Osteocyte (in vitro differentiated cells): ENCODE measurements around the gene SLC22A24. TPM values are rescaled to one million over a fixed set of nuclear protein-coding genes. Genes with fewer than 3 reads are reported as not detected.
"Not testable (repeated sequence)": the region's sequence is repeated elsewhere in the genome, so short reads cannot be mapped to it uniquely, and the experiment has no call there.

Source experiments
- DNase-seq: peaks from one replicate; pipeline ENCODE4 v3.0.0; 2021; ENCODE audit warnings: mixed read lengths; ENCODE audit not compliant: unreplicated experiment; ENCODE audit errors: extremely low spot score
- H3K27ac Mint-ChIP-seq: one replicate; pipeline ENCODE4 v1.8.0; 2021; ENCODE audit warnings: mild to moderate bottlenecking, mixed read lengths; ENCODE audit not compliant: unreplicated experiment
- H3K27me3 Mint-ChIP-seq: one replicate; pipeline ENCODE4 v1.8.0; 2021; ENCODE audit warnings: mixed read lengths; ENCODE audit not compliant: unreplicated experiment
- H3K36me3 Mint-ChIP-seq: one replicate; pipeline ENCODE4 v1.8.0; 2021; ENCODE audit warnings: mixed read lengths; ENCODE audit not compliant: unreplicated experiment
- H3K4me1 Mint-ChIP-seq: one replicate; pipeline ENCODE4 v1.8.0; 2021; ENCODE audit warnings: mixed read lengths; ENCODE audit not compliant: unreplicated experiment
- H3K4me3 Mint-ChIP-seq: one replicate; pipeline ENCODE4 v1.8.0; 2021; ENCODE audit warnings: mild to moderate bottlenecking, moderate library complexity, mixed read lengths; ENCODE audit not compliant: unreplicated experiment
- H3K9me3 Mint-ChIP-seq: one replicate; pipeline ENCODE4 v1.8.0; 2021; ENCODE audit warnings: mixed read lengths; ENCODE audit not compliant: unreplicated experiment
- CTCF ChIP-seq: fragments of 200-600 bp; sonication (generic); IDR thresholded peaks from 2 replicates; pipeline ENCODE4 v1.5.0; 2021; ENCODE audit warnings: antibody characterized with exemption, mild to moderate bottlenecking, moderate library complexity
- total RNA-seq: library from RNA; stranded (reverse); gene quantifications from 2 replicates; pipeline ENCODE4 v1.2.1, GENCODE V29; 2021

SLC22A24 gene
- total RNA-seq, 1 donor from 2014 or later = not detected

- H3K9me3 Mint-ChIP-seq = peaks cover 4% of the 10 kb centered on the region
- H3K27ac Mint-ChIP-seq = no peak overlapping the region
- no peaks in the 10 kb centered on the region for H3K36me3 Mint-ChIP-seq
- no peaks in the 10 kb centered on the region for H3K4me1 Mint-ChIP-seq
- no peak overlapping the region for H3K4me3 Mint-ChIP-seq
- H3K27me3 Mint-ChIP-seq = peaks cover 4% of the 10 kb centered on the region
- TF ChIP-seq CTCF = no peak
- no peak for DNase-seq
Measured at GRCh38 chr11:63080682-63081081, 63.3 kb downstream of the SLC22A24 start.

GRCh38 chr11:63046203-63046602, 97.8 kb downstream of the SLC22A24 start:
- not testable (repeated sequence) for DNase-seq, H3K4me1 Mint-ChIP-seq, H3K36me3 Mint-ChIP-seq, H3K4me3 Mint-ChIP-seq, H3K27ac Mint-ChIP-seq, H3K9me3 Mint-ChIP-seq, H3K27me3 Mint-ChIP-seq

GRCh38 chr11:63042596-63042995, 101.4 kb downstream of the SLC22A24 start:
- Mint-ChIP-seq H3K9me3 (peaks cover 4% of the 10 kb centered on the region), H3K36me3 (no peaks in the 10 kb centered on the region), H3K4me3 (no peak overlapping the region), H3K4me1 (no peaks in the 10 kb centered on the region), H3K27ac (no peak overlapping the region), H3K27me3 (peaks cover 9% of the 10 kb centered on the region)
- no peak for TF ChIP-seq CTCF
- DNase-seq = no peak

GRCh38 chr11:63032457-63032856, 111.6 kb downstream of the SLC22A24 start:
- no peak for DNase-seq
- H3K36me3 Mint-ChIP-seq = no peaks in the 10 kb centered on the region
- H3K27ac Mint-ChIP-seq = no peak overlapping the region
- H3K9me3 Mint-ChIP-seq = no peaks in the 10 kb centered on the region
- H3K27me3 Mint-ChIP-seq = peaks cover 40% of the 10 kb centered on the region
- H3K4me3 Mint-ChIP-seq = no peak overlapping the region
- no peak for TF ChIP-seq CTCF
- no peaks in the 10 kb centered on the region for H3K4me1 Mint-ChIP-seq

Other genes starting within 250 kb of the SLC22A24 start
- 0.27 and 0.31 TPM in 2 replicates for gene CHRM1, start 222.9 kb downstream of the SLC22A24 start, total RNA-seq
- not detected in 2 replicates for gene SLC22A6, start 159.3 kb downstream of the SLC22A24 start, total RNA-seq
- gene SLC22A8, start 128.4 kb downstream of the SLC22A24 start, total RNA-seq = not detected in 2 replicates
- gene SLC22A25, start 99.4 kb upstream of the SLC22A24 start, total RNA-seq = not detected in 2 replicates
- not detected in 2 replicates for gene SLC22A9, start 225.6 kb upstream of the SLC22A24 start, total RNA-seq